Lower leg skin (tissue), 3 donors: ENCODE results near the gene KCMF1.

Experiments
- CTCF ChIP-seq, 3 donors: fragments of 450-650 bp; IDR thresholded peaks; one replicate each; pipeline ENCODE4 v1.5.1; 2016; ENCODE audit warnings: antibody characterized with exemption in 3 of 3, mild to moderate bottlenecking in 3 of 3, moderate library complexity in 2 of 3
- POLR2A ChIP-seq, 2 donors: fragments of 450-650 bp; IDR thresholded peaks; one replicate each; pipeline ENCODE4 v1.6.1; 2016 to 2017; ENCODE audit warnings: antibody characterized with exemption in 2 of 2, mild to moderate bottlenecking in 1 of 2, moderate library complexity in 1 of 2

GRCh38 chr2:85011098-85011497, 40.1 kb downstream of the KCMF1 start:
- TF ChIP-seq CTCF (IDR thresholded peaks at IDR 0.05) (no peak), POLR2A (IDR thresholded peaks at IDR 0.05) (no peak)
